HUDEP-2 (cell line): ENCODE data around the gene LPIN1.
"Not testable (repeated sequence)": the region's sequence is repeated elsewhere in the genome, so short reads cannot be mapped to it uniquely, and the experiment has no call there.

ENCODE experiments used
- DNase-seq, 76 experiments: peaks; one replicate each; lab custom pipeline; 2025; ENCODE audit not compliant: unreplicated experiment in 76 of 76; lab: John Stamatoyannopoulos, UW

Gene LPIN1

DNA sequence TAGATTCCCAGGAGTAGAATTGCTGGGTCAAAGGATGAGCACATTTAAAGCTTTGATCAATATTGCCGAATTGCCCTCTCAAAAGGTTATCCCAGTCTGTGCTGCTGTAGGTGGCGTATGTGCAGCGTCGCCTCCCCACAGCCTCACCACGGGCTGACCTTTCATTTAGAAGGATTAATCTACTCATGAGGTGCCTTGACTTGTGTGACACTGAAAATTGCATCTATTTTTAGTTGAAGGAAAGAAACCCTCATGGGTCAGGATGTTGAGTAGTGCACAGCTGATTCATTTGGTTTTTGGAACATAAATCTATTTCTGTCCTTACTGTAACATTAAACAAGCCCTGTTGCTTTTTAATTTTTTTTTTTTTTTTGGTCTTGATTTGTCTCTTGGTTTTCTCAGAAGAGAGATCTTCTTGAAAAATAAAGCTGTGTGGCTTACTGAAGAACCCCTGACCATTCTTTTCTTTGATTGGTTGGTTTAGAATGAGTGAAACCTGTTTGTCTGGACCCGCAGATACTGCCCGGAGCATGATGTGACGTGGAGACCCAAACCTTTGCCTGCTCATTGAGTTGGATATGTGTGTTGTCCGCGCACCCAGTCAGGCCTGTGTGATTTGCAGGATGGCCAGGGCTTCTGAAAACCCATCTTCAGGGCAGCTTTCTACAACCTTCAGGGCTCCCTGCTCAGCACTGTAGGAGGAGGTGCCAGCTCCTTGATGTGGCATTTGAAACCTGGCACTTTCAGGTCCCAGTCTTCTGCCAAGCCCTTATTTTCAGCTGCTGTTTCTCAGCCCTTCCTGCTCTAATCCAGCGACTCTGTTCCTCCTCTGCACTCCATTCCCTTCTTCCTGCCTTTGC is 61.0 kb downstream of the LPIN1 start:
- no peak for DNase-seq

DNA sequence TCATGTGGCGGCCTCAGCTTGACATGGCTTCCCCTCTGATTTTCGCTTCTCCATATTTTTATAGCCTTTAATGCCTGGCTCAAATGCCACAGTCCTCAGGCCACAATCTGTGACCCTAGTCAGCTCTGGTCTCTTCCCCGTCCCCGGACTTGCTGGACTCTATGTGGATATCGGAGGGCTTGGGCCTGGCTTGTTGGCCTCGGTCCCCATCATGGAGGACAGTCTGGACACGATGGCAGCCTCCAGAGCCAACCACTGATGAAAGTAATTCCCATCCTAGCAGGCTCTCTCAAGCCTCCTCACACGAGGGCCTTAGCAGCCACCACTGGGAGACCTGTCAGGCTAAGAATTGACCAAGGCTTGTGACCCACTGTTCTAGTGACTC is 61.6 kb downstream of the LPIN1 start:
- no peak for DNase-seq

DNA sequence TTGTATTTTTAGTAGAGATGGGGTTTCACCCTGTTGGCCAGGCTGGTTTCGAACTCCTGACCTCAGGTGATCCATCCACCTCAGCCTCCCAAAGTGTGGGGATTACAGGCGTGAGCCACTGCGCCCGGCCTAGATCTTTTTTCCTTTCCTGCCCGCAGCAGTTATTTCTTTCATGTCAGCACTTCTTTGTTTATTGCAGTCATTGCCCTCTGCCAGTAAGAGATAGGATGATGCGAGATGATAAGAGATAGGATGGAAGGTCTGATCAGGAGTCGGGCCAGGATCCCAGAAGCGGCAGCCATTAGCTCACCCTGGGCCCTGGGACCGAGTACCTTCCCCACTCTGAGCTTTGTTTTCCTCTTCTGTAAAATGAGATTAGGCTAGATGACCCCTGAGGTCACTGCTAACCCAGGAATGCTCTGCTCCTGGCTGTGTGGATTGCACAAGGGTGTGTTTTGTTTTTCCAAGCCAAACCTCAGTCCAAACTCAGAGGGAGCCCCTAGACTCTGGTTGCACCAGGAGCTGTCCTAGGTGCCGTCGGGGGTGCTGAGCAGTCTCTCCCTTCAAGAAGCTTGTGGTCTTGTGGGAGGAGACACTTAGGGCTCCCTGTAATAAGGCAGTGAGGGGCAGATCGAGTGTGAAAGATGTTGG is 63.3 kb downstream of the LPIN1 start:
- DNase-seq = peak in 1 of 76 experiments; percentile 21

DNA sequence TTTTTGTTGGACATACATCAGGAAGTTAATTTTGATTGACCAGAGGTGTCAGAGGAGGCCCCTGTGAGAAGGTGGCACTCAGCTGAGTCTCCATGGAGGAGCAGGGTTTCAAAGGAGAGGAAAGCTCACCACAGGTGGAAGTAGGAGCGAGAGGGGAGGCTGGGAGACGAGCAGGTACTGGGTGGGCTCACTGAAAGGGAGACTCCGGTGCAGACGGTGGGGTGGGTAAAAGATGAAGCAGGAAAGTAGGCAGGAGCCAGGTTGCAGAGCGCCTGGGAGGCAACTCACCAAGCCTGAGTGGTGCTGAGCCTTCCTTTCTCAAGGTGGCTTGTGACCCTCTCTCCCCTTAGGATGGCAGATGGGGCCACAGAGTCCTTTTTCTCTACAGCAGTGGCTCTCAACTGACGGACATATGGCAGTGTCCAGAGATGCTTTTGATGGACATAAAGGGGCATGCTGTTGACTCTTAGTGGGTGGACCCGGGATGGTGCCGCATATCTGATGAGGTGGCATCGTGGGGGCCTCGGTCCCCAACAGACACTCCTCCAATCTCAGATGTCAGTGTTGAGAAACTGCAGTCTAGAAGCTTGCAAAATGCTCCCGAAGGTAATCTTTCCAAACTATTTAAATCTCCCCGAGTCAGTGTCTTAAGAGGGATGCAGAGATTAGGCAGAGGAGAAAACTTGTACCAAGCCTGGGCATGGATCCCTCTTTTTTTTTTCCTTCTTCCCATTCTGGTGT is 64.0 kb downstream of the LPIN1 start:
- DNase-seq = no peak

DNA sequence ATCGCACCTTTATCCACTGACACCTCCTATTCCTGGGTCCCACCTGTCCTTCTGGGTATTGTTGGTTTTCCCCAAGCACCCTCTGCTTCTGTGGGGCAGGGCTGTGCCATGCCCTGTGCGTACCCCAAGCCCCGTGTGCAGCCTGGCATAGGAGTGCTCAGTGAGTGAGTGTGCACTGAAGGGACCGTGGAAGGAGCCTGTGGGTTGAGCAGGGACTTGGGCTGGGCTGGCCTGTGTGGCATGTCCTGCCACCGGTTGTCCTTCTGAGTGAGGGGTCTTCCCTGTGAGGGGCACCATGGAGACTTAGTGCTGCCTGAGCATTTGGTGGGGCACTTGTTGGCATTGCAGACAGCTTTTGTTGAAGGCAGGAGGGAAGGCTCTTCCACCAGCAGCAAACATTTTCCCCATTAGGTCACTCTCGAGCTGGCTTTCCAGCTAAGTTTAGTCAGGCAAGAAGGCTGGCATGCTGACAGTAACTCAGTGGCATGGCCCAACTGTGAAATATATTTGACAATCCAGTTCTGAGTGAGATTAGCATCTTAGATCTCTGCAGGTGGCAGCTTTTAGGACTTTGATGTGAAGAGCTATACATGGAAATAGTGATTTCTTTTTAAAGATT is 64.7 kb downstream of the LPIN1 start:
- DNase-seq = no peak

DNA sequence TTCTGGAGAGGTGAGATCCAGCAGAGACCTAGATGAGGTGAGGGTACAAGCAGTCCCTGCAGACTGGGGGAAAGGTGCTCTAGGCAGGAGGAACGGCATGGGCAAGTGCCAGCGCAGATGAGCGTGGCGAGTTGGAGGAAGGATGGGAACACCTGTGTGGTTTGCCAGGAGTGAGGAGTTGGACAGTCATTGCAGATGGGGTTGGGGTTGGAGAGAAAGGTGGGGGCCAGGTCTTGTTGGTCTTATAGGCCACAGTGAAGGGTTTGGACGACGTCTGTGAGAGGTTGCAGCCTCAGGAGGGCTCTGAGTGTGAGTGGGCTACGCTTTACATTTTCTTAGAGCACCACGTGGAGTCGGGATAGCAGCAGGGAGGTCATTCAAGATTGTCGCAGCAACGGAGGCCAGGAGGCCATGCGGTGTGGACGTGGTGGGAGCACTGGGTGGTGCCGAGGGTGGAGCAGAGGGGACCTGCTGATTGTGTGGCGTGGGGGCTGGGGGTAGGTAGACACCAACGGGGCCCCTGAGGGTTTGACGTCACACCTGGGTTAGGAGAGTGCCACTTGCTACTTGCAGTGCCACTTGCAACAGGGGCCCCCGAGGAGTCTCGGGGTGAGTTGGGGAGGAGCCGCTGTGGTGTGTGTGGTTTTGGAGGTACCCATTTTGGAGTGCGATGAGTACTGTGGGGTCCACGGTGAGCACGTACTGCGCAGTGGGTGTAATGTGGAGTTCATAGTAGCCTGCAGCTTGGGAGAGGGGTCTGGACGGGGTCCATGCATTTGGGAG is 66.2 kb downstream of the LPIN1 start:
- DNase-seq = no peak

DNA sequence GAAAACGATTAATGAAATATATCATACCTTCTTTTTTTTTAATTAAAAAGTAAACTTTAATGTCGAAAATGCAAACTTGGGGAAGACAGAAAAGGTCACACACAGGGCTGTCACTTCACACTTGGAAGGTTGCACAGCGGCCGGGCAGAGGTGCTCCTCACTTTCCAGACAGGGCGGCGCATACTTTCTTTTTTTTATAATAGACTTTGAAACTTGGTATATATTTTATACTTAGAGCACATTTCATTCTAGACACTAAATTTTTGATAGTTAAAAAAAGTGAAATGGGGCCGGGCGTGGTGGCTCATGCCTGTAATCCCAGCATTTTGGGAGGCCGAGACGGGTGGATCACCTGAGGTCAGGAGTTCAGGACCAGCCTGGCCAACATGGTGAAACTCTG is 66.9 kb downstream of the LPIN1 start:
- not testable (repeated sequence) for DNase-seq

DNA sequence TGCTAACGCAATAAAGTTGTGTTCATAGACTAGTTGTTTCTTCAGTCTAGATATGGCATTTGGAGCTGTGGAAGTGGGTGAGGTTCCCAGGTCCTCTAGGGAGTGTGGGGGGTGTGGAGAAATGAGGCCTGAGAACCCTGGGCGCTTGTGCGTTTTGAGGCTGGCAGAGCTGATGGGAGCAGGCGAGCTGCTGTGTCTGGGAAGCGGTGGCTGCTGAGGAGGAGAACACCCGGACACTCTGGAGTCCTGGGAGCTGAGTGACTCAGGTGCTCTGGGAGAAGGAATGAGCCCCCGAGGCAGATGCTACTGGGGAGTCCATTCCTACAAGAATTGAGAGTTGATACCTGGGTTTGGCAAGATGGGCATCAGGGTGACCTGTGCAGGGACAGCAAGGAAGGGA is 67.5 kb downstream of the LPIN1 start:
- no peak for DNase-seq

DNA sequence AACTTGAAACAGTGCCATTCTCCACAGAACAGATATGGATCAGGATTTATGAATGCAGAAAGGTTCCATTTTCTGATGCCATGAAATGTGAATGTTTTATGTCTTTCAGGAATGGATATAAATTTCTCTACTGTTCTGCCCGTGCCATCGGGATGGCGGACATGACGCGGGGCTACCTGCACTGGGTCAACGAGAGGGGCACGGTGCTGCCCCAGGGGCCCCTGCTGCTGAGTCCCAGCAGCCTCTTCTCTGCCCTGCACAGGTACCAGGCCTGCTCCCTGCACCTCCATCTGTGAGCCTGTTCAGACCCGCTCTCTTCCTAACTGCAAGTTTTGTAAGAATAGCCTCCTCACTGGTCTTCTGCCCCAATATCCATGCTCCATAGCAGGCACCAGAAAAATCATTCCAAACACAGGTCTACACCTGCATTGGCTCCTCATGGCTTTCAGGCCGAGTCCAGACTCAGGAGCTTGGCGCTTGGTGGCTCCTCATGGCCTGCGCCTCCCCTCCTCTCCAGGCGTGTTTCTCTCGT is 68.6 kb downstream of the LPIN1 start:
- DNase-seq = no peak

DNA sequence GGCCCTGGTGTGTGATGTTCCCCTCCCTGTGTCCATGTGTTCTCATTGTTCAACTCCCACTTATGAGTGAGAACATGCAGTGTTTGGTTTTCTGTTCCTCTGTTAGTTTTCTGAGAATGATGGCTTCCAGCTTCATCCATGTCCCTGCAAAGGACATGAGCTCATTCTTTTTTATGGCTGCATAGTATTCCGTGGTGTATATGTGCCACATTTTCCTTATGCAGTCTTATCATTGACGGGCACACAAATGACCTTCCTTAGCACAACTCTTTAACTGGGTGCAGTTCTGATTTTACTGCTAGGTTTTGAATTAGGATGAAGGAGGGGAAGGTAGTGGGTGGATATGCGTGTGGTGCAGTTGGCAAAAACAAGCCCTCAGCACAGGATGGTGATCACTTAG is 70.5 kb downstream of the LPIN1 start:
- DNase-seq = not testable (repeated sequence)

DNA sequence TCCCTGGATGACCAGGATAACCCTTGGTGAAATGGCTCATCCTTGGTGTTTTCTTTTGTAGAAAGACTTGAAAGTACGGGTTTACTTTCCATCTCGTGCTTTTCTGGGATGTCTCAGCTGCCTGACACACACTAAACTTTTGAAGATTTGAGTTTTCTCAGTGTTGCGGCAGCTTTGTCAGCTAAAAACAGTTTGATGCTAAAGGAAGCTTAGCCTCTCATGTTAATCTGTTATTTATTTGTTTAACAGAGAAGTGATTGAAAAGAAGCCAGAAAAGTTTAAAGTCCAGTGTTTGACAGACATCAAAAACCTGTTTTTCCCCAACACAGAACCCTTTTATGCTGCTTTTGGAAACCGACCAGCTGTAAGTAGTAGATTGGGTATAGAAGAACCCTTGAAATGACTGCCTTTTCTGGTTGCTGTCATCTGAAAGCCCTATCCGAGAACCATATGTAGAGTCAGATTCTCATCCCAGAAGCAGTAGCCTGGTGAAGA is 72.8 kb downstream of the LPIN1 start:
- DNase-seq = no peak

DNA sequence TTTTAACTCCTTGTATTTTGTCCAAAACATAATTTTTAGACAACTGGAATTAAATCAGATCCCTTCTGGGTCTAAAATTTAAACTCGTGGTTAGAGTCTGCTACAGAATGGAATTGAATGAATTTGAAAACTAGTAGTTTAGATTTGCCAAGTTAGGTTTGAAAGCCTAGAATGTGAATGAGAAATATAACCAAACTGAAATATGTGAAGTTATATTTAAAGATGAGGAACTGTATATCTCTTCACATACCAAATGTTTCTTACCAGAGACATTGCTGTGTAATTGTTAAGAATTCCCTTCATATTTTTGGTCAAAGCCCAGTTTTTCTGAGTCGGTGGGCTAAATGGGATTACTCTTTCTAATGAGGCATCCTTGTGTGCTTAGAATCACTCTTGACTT is 74.2 kb downstream of the LPIN1 start:
- DNase-seq = no peak

DNA sequence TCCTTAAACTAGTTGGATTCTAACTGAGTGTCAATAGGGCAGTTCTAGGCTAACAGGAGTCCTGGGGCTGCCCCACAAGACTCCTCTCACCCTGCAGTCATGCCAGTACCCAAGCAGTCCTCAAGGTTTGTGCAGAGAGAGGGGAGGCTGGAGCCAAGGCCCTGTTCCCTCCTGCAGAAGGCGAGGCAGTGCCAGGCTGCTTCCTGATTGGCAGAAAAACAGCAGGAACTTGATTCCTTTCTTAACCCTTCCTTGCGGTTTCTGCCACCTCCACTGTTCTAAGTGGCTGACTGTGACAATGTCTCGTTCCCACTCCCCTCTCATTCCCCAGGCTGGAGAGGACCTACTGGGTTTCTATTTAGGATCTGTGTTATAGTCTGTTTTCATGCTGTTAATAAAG is 75.3 kb downstream of the LPIN1 start:
- DNase-seq = no peak

DNA sequence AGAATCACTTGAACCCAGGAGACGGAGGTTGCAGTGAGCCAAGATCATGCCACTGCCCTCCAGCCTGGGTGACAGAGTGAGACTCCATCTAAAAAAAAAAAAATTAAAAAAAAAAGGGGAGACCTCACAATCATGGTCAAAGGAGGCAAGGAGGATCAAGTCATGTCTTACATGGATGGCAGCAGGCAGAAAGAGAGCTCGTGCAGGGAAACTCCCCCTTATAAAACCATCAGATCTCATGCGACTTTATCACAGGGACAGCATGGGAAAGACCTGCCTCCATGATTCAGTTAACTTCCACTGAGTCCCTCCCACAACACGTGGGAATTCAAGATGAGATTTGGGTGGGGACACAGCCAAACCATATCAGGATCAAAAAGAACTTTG is 75.9 kb downstream of the LPIN1 start:
- not testable (repeated sequence) for DNase-seq

DNA sequence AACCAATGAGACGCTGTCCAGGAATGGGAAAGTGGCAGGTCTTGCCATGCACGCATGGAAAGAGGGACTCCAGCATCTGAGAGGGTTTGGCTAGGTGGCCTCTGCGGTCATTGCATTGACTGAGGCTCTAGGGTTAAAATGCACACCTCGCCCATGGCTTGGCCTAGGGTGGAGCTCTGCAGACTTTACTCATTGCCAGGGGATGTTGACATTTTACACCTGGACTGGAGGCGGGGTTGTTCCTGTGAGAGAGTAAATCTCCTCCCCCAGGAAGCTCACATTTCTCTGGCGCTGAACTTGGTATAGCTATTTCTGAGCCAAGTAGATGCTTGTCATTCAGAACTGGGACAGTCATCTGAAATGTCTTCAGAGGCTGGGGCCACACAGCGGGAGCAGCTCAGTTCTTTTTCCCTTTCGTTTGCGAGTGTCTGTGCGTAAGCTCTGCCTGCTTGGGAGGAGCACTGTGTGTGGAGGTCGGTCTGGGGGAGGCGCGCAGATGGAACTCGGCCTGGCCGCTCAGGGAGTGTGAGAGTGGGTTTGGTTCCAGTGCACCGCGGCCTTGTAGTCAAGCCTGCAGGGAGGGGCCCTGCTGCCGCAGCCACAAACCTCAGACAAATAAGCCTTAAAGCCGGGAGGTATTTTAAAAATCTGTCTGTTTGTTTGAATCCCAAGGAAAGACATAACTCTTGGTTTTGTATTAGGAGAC is 76.5 kb downstream of the LPIN1 start:
- no peak for DNase-seq

DNA sequence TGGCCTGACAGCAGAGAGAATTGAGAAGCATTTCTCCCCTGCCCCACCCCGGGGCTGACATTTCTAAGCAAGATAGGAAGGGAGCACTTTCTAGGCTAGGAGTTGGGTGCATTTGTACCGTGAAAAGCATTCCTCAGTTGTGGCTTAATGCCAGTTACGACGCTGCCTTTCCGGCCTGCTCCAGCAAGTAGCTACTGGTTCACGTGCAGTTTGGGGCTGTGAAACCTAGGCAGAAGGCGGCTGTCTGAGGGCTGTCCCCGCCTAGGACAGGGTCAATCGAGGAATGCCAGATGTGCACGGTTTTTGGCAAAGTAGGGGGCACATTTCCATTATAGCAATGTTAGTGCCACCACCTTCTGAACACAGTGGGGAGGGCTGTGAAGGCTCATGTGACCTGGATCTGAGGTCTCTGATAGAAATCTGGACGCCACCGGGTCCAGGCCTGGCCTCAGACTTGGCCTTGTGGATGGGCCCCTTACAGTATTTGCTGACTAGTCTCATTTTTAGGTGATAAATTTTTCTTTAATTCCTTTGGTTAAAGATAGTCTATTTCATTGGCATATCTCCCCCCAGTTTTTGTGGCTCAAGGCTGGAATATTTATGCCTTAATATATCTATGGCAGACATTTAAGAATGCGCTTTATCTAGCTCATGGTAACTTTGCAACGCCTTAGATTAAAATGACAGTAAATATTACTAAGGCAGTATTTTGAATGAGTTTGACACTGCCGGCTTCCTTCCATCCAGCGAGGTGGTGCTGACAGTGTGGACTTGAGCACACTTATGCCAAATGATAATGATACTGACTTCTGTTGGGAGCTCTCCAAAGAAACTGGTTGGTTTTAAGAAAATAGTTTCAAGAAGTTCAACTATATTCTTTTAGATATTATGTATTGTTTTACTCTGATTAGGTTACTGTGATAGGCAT is 78.7 kb downstream of the LPIN1 start:
- no peak for DNase-seq

DNA sequence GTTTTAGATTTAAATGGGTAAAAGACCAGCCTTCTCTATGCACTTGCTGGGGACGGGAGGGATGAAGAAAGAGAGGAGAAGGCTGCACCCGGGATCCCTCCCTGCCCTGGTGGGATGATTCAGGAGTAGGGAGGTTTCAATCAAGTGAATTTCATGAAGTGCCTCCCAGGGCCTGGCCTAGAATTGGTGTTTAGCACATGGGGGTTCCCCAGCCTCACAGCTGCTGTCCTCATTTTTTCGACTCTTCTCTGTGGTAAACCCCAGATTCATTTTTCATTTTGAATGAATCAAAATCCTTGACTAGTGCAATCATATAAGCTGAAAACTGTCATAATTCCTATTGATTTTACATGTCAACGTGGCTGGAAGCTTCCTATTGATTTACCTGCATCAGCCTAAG is 81.1 kb downstream of the LPIN1 start:
- DNase-seq = no peak

DNA sequence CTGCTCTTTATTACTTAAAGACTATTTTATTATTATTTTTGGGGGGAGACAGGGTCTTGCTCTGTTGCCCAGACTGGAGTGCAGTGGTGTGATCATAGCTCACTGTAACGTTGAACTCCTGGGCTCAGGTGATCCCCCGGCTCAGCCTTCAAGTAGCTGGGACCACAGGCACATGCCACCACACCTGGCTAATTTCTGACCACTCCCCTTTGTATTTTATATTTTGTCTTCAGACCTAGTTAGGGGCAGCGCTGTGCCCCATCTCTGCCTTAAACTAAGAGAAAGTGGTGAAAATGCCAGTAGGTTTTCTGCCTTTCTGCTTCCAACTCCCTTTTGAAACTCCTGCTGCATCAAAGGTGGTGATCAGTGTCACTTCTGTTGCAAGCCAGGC is 82.5 kb downstream of the LPIN1 start:
- no peak for DNase-seq
